HEK293 (cell line): Measurements from ENCODE around the gene RPS5.

Experiments used
- FEZF1 ChIP-seq: fragments of 450-650 bp; formaldehyde crosslinking; IDR thresholded peaks from 2 replicates; pipeline ENCODE4 v1.5.1; 2016; ENCODE audit warnings: missing biosample characterization, missing genetic modification characterization
- GLIS1 ChIP-seq: fragments of 450-650 bp; formaldehyde crosslinking; IDR thresholded peaks from 2 replicates; pipeline ENCODE4 v1.5.1; 2016; ENCODE audit warnings: missing biosample characterization, missing genetic modification characterization
- HOXD13 ChIP-seq: sonication (generic); formaldehyde crosslinking; IDR thresholded peaks from 2 replicates; pipeline ENCODE4 v1.8.0; 2022; ENCODE audit warnings: missing genetic modification reagents, borderline replicate concordance
- KLF7 ChIP-seq: fragments of 450-650 bp; formaldehyde crosslinking; IDR thresholded peaks from 2 replicates; pipeline ENCODE4 v1.5.1; 2016; ENCODE audit warnings: missing biosample characterization, missing genetic modification characterization, borderline replicate concordance
- MEIS1 ChIP-seq: sonication (generic); formaldehyde crosslinking; IDR thresholded peaks from 2 replicates; pipeline ENCODE4 v1.8.1; 2022; ENCODE audit warnings: missing genetic modification reagents, mild to moderate bottlenecking, borderline replicate concordance
- MYNN ChIP-seq: fragments of 450-650 bp; formaldehyde crosslinking; IDR thresholded peaks from 2 replicates; pipeline ENCODE4 v1.5.1; 2016; ENCODE audit warnings: missing biosample characterization, missing genetic modification characterization, borderline replicate concordance
- SALL2 ChIP-seq: fragments of 450-650 bp; formaldehyde crosslinking; IDR thresholded peaks from 2 replicates; pipeline ENCODE4 v1.5.0; 2017; ENCODE audit warnings: missing biosample characterization, mild to moderate bottlenecking, missing genetic modification characterization, borderline replicate concordance
- SCRT2 ChIP-seq: fragments of 450-650 bp; formaldehyde crosslinking; IDR thresholded peaks from 2 replicates; pipeline ENCODE4 v1.5.1; 2016; ENCODE audit warnings: missing biosample characterization, missing genetic modification characterization
- SETDB1 ChIP-seq: IDR thresholded peaks from one replicate; pipeline ENCODE4 v1.6.1; 2017; ENCODE audit warnings: mild to moderate bottlenecking, low read length, moderate library complexity, mixed read lengths; ENCODE audit not compliant: insufficient read length
- YY1 ChIP-seq: fragments of 450-650 bp; formaldehyde crosslinking; IDR thresholded peaks from 2 replicates; pipeline ENCODE4 v1.5.1; 2018; ENCODE audit warnings: missing biosample characterization, missing genetic modification characterization
- ZBTB48 ChIP-seq: fragments of 450-650 bp; formaldehyde crosslinking; IDR thresholded peaks from 2 replicates; pipeline ENCODE4 v1.5.1; 2016; ENCODE audit warnings: missing biosample characterization, missing genetic modification characterization
- ZFP3 ChIP-seq: fragments of 450-650 bp; formaldehyde crosslinking; IDR thresholded peaks from 2 replicates; pipeline ENCODE4 v1.5.1; 2016; ENCODE audit warnings: low read depth, missing biosample characterization, missing genetic modification characterization
- ZFP41 ChIP-seq: fragments of 450-650 bp; formaldehyde crosslinking; IDR thresholded peaks from 2 replicates; pipeline ENCODE4 v1.5.1; 2016; ENCODE audit warnings: missing biosample characterization, missing genetic modification characterization, borderline replicate concordance
- ZNF132 ChIP-seq: fragments of 450-650 bp; formaldehyde crosslinking; IDR thresholded peaks from 2 replicates; pipeline ENCODE4 v1.5.1; 2017; ENCODE audit warnings: missing biosample characterization, missing genetic modification characterization, borderline replicate concordance
- ZNF202 ChIP-seq: fragments of 450-650 bp; formaldehyde crosslinking; IDR thresholded peaks from 2 replicates; pipeline ENCODE4 v1.5.1; 2016; ENCODE audit warnings: missing biosample characterization, missing genetic modification characterization, borderline replicate concordance
- ZNF292 ChIP-seq: fragments of 450-650 bp; formaldehyde crosslinking; IDR thresholded peaks from 2 replicates; pipeline ENCODE4 v1.5.1; 2016; ENCODE audit warnings: low read depth, missing biosample characterization, missing genetic modification characterization, borderline replicate concordance
- ZNF311 ChIP-seq: fragments of 450-650 bp; formaldehyde crosslinking; IDR thresholded peaks from 2 replicates; pipeline ENCODE4 v1.5.1; 2017; ENCODE audit warnings: missing biosample characterization, missing genetic modification characterization, borderline replicate concordance
- ZNF521 ChIP-seq: fragments of 450-650 bp; formaldehyde crosslinking; IDR thresholded peaks from 2 replicates; pipeline ENCODE4 v1.5.1; 2017; ENCODE audit warnings: missing biosample characterization, mild to moderate bottlenecking, missing genetic modification characterization
- ZNF555 ChIP-seq: fragments of 450-650 bp; formaldehyde crosslinking; conservative IDR thresholded peaks from 2 replicates; pipeline ENCODE4 v1.5.1; 2017; ENCODE audit warnings: missing biosample characterization, mild to moderate bottlenecking, missing genetic modification characterization, inconsistent platforms
- ZNF624 ChIP-seq: fragments of 450-650 bp; formaldehyde crosslinking; IDR thresholded peaks from 2 replicates; pipeline ENCODE4 v1.5.1; 2017; ENCODE audit warnings: missing biosample characterization, missing genetic modification characterization
- ZSCAN23 ChIP-seq: fragments of 450-650 bp; formaldehyde crosslinking; IDR thresholded peaks from 2 replicates; pipeline ENCODE4 v1.5.1; 2016; ENCODE audit warnings: missing biosample characterization, missing genetic modification characterization
- TF ChIP-seq, protein P1 (sequence below): fragments of 450-650 bp; formaldehyde crosslinking; IDR thresholded peaks from 2 replicates; pipeline ENCODE4 v1.5.1; 2016; ENCODE audit warnings: missing biosample characterization, missing genetic modification characterization
- TF ChIP-seq, protein P2 (sequence below): fragments of 450-650 bp; formaldehyde crosslinking; IDR thresholded peaks from 2 replicates; pipeline ENCODE4 v1.5.1; 2016; ENCODE audit warnings: missing biosample characterization, missing genetic modification characterization
- TF ChIP-seq, protein P3 (sequence below): fragments of 450-650 bp; formaldehyde crosslinking; IDR thresholded peaks from 2 replicates; pipeline ENCODE4 v1.5.1; 2017; ENCODE audit warnings: missing biosample characterization, missing genetic modification characterization
- TF ChIP-seq, protein P4 (sequence below): fragments of 450-650 bp; formaldehyde crosslinking; IDR thresholded peaks from 2 replicates; pipeline ENCODE4 v1.5.1; 2016; ENCODE audit warnings: missing biosample characterization, missing genetic modification characterization
- TF ChIP-seq, protein P5 (sequence below): fragments of 450-650 bp; formaldehyde crosslinking; IDR thresholded peaks from 2 replicates; pipeline ENCODE4 v1.5.1; 2016; ENCODE audit warnings: missing biosample characterization, missing genetic modification characterization
- TF ChIP-seq, protein P6 (sequence below): fragments of 450-650 bp; formaldehyde crosslinking; IDR thresholded peaks from 2 replicates; pipeline ENCODE4; 2016; ENCODE audit warnings: missing biosample characterization, missing genetic modification characterization

RPS5 gene

DNA sequence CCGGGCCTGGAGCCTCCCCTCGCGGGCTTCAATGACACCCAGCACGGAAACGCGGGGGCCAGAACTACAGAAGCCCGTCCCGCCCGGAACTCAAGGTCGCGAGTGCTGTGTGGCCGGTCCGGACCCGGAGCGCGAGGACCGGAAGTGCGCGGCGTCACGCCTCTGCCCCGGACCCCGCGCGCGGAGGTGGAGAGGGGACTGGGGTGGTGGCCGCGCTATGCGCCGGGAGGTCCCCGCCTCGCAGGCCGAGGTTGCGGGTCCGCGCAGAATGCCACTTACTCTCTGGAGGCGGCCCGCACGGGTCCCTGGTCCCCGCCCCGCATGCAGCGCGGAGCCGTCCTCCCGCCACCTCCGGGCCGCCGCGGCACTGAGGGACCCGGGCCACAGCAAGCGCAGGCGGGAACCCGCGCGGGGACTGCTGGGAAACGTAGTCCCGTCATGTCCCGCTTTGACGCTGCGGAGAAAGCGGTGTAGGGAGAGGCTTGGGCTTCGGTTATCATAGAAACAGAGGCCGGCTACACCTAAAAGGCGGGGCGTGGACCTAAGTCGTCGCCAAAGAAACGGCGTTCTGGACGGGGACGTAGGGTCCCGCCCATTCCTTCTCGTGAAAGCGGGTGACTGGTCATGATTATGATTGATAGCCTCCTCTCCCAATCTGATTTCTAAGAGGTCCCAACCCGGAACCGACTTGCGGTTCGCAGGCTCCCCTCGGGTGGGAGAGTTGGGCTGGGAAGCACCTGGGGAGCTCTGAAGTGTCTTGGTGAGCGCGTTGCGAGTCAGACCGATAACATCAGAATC lies 6.2 kb upstream of the RPS5 start, which contains the start of gene ZNF837 (continued):
- TF ChIP-seq, protein P1, sequence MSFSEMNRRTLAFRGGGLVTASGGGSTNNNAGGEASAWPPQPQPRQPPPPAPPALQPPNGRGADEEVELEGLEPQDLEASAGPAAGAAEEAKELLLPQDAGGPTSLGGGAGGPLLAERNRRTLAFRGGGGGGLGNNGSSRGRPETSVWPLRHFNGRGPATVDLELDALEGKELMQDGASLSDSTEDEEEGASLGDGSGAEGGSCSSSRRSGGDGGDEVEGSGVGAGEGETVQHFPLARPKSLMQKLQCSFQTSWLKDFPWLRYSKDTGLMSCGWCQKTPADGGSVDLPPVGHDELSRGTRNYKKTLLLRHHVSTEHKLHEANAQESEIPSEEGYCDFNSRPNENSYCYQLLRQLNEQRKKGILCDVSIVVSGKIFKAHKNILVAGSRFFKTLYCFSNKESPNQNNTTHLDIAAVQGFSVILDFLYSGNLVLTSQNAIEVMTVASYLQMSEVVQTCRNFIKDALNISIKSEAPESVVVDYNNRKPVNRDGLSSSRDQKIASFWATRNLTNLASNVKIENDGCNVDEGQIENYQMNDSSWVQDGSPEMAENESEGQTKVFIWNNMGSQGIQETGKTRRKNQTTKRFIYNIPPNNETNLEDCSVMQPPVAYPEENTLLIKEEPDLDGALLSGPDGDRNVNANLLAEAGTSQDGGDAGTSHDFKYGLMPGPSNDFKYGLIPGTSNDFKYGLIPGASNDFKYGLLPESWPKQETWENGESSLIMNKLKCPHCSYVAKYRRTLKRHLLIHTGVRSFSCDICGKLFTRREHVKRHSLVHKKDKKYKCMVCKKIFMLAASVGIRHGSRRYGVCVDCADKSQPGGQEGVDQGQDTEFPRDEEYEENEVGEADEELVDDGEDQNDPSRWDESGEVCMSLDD = peak; percentile 87
- peak; percentile 88 for TF ChIP-seq HOXD13 (CRISPR knock-in tag)
- no peak for TF ChIP-seq MEIS1 (CRISPR knock-in tag)
- TF ChIP-seq, protein P2, sequence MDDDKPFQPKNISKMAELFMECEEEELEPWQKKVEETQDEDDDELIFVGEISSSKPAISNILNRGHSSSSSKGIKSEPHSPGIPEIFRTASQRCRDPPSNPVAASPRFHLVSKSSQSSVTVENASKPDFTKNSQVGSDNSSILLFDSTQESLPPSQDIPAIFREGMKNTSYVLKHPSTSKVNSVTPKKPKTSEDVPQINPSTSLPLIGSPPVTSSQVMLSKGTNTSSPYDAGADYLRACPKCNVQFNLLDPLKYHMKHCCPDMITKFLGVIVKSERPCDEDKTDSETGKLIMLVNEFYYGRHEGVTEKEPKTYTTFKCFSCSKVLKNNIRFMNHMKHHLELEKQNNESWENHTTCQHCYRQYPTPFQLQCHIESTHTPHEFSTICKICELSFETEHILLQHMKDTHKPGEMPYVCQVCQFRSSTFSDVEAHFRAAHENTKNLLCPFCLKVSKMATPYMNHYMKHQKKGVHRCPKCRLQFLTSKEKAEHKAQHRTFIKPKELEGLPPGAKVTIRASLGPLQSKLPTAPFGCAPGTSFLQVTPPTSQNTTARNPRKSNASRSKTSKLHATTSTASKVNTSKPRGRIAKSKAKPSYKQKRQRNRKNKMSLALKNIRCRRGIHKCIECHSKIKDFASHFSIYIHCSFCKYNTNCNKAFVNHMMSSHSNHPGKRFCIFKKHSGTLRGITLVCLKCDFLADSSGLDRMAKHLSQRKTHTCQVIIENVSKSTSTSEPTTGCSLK = no peak
- TF ChIP-seq ZNF521 = no peak
- TF ChIP-seq ZFP3 (tag by site-specific recombination) = no peak
- TF ChIP-seq ZNF292 (tag by site-specific recombination) = no peak
- TF ChIP-seq ZSCAN23 (tag by site-specific recombination) = 0 out of 2 replicates have a peak, but pooled peaks have one; percentile 45
- TF ChIP-seq FEZF1 (tag by site-specific recombination) = no peak
- TF ChIP-seq SETDB1 = no peak
- TF ChIP-seq ZNF624 (tag by site-specific recombination) = no peak
- TF ChIP-seq ZNF311 (tag by site-specific recombination) = no peak
- TF ChIP-seq, protein P3, sequence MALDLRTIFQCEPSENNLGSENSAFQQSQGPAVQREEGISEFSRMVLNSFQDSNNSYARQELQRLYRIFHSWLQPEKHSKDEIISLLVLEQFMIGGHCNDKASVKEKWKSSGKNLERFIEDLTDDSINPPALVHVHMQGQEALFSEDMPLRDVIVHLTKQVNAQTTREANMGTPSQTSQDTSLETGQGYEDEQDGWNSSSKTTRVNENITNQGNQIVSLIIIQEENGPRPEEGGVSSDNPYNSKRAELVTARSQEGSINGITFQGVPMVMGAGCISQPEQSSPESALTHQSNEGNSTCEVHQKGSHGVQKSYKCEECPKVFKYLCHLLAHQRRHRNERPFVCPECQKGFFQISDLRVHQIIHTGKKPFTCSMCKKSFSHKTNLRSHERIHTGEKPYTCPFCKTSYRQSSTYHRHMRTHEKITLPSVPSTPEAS = peak; percentile 75
- peak; percentile 90 for TF ChIP-seq ZBTB48 (tag by site-specific recombination)
- peak; percentile 44; the same call in 1 of the 2 replicates for TF ChIP-seq GLIS1 (tag by site-specific recombination)
- TF ChIP-seq, protein P4, sequence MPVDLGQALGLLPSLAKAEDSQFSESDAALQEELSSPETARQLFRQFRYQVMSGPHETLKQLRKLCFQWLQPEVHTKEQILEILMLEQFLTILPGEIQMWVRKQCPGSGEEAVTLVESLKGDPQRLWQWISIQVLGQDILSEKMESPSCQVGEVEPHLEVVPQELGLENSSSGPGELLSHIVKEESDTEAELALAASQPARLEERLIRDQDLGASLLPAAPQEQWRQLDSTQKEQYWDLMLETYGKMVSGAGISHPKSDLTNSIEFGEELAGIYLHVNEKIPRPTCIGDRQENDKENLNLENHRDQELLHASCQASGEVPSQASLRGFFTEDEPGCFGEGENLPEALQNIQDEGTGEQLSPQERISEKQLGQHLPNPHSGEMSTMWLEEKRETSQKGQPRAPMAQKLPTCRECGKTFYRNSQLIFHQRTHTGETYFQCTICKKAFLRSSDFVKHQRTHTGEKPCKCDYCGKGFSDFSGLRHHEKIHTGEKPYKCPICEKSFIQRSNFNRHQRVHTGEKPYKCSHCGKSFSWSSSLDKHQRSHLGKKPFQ (tag by site-specific recombination) = peak; percentile 56; the same call in 1 of the 2 replicates
- TF ChIP-seq, protein P5, sequence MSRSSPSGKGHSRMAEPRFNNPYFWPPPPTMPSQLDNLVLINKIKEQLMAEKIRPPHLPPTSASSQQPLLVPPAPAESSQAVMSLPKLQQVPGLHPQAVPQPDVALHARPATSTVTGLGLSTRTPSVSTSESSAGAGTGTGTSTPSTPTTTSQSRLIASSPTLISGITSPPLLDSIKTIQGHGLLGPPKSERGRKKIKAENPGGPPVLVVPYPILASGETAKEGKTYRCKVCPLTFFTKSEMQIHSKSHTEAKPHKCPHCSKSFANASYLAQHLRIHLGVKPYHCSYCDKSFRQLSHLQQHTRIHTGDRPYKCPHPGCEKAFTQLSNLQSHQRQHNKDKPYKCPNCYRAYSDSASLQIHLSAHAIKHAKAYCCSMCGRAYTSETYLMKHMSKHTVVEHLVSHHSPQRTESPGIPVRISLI (tag by site-specific recombination) = no peak
- peak; percentile 80; the same call in 1 of the 2 replicates for TF ChIP-seq ZFP41 (tag by site-specific recombination)
- TF ChIP-seq ZNF555 (tag by site-specific recombination) = no peak
- no peak for TF ChIP-seq ZNF132
- peak; percentile 12; the same call in 1 of the 2 replicates for TF ChIP-seq MYNN
- TF ChIP-seq, protein P6, sequence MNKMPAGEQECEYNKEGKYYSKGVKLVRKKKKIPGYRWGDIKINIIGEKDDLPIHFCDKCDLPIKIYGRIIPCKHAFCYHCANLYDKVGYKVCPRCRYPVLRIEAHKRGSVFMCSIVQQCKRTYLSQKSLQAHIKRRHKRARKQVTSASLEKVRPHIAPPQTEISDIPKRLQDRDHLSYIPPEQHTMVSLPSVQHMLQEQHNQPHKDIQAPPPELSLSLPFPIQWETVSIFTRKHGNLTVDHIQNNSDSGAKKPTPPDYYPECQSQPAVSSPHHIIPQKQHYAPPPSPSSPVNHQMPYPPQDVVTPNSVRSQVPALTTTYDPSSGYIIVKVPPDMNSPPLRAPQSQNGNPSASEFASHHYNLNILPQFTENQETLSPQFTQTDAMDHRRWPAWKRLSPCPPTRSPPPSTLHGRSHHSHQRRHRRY (tag by site-specific recombination) = no peak
- TF ChIP-seq YY1 (tag by site-specific recombination) = peak; percentile 82
- no peak for TF ChIP-seq SCRT2 (tag by site-specific recombination)
- peak; percentile 58; the same call in 1 of the 2 replicates for TF ChIP-seq SALL2 (tag by site-specific recombination)
- TF ChIP-seq ZNF202 (tag by site-specific recombination) = no peak
- peak; percentile 91; the same call in 1 of the 2 replicates for TF ChIP-seq KLF7 (tag by site-specific recombination)
